ENCODE measurements around the gene H6PD. TPM values are rescaled to one million over a fixed set of nuclear protein-coding genes. Genes with fewer than 3 reads are reported as not detected.

H6PD gene
- total and polyA plus RNA-seq, 2 donors (not counting 3 experiments of a cell fraction or from before 2014, with no cell fraction given), result 24.5 to 29.0 TPM

- Histone ChIP-seq H3K27me3 (ENCODE audit: control insufficient read depth in 2 of 2, insufficient read depth in 2 of 2, low read length in 2 of 2) (no peaks in the 10 kb centered on the region), H3K4me1 (ENCODE audit: control insufficient read depth, extremely low read depth, insufficient read depth, low read length) (no peaks in the 10 kb centered on the region), H3K9me3 (replicated peaks; ENCODE audit: control insufficient read depth, insufficient read depth, low read length) (no peaks in the 10 kb centered on the region), H2AFZ (ENCODE audit: low read depth, low read length) (no peak overlapping the region), H3K9me1 (replicated peaks; ENCODE audit: control insufficient read depth, extremely low read depth, insufficient read depth, low read length) (no peaks in the 10 kb centered on the region), H3K4me2 (ENCODE audit: insufficient read depth, low read length) (no peak overlapping the region), H3K9ac (replicated peaks; ENCODE audit: extremely low read depth, insufficient read depth, low read length) (no peak overlapping the region), H3K79me2 (ENCODE audit: control insufficient read depth, insufficient read depth, low read length) (peaks cover 94% of the 10 kb centered on the region), H3K27ac (ENCODE audit: insufficient read depth, low read depth, low read length) (no peak overlapping the region), H4K20me1 (replicated peaks; ENCODE audit: control insufficient read depth, extremely low read depth, insufficient read depth, low read length) (peaks cover 14% of the 10 kb centered on the region), H3K4me3 (replicated peaks in 1 of 3; ENCODE audit: insufficient read depth in 1 of 3, low read depth in 1 of 3, low read length in 3 of 3) (no peak overlapping the region), H3K36me3 (ENCODE audit: control insufficient read depth in 2 of 2, extremely low read depth in 1 of 2, insufficient read depth in 2 of 2, low read length in 2 of 2) (peaks cover 2 to 4% of the 10 kb centered on the region in 2 experiments)
- TF ChIP-seq MYC (IDR thresholded peaks at IDR 0.05; ENCODE audit: low read depth, low read length), result no peak
- no peak for TF ChIP-seq JUN (IDR thresholded peaks at IDR 0.05; ENCODE audit: borderline replicate concordance, insufficient read depth, insufficient read length, low read depth)
- TF ChIP-seq CTCF (IDR thresholded peaks at IDR 0.05; ENCODE audit: extremely low read depth in 1 of 2, insufficient read depth in 1 of 2, low read depth in 1 of 2, low read length in 2 of 2), result no peak
- TF ChIP-seq GATA2 (IDR thresholded peaks at IDR 0.05; ENCODE audit: insufficient read depth, insufficient read length, low read depth, low read length), result no peak
- TF ChIP-seq FOS (IDR thresholded peaks at IDR 0.05; ENCODE audit: borderline replicate concordance, insufficient read depth, low read length), result no peak
- no peak for TF ChIP-seq EZH2 (IDR thresholded peaks at IDR 0.05; ENCODE audit: borderline replicate concordance, low read depth, low read length, severe bottlenecking)
- TF ChIP-seq MAX (IDR thresholded peaks at IDR 0.05; ENCODE audit: insufficient read depth, insufficient read length), result no peak
- dilution Hi-C loops (cut with MboI; ENCODE audit: extremely low pct_ligation_motif_present, low sequenced_read_pairs), result no loop called here
- no TSS peak for BruUV-seq (replicated peaks)
- CTCF ChIA-PET, result interaction anchor here (1.3 kb wide), 1 partner anchor 90 kb away, joined by 3 read pairs; no protein-coding TSS in a partner anchor
- POLR2A ChIA-PET, result no interaction called here
- intact Hi-C loops (cut with micrococcal nuclease), result no loop called here
- FAIRE-seq, result no peak
- no peak for DNase-seq (ENCODE audit: low read depth, low spot score)
Observed at GRCh38 chr1:9309991-9310390, 75.4 kb downstream of the H6PD start.
